HEK293T (cell line): ENCODE data around the gene DHX29.

Source experiments
- ARNT ChIP-seq: fragments of 450-650 bp; IDR thresholded peaks from 2 replicates; pipeline ENCODE4 v1.6.1; 2017; ENCODE audit warnings: mild to moderate bottlenecking
- BHLHE40 ChIP-seq: fragments of 450-650 bp; IDR thresholded peaks from 2 replicates; pipeline ENCODE4 v1.6.1; 2016; ENCODE audit warnings: mild to moderate bottlenecking, moderate library complexity, borderline replicate concordance
- CTBP1 ChIP-seq: fragments of 450-650 bp; IDR thresholded peaks from 2 replicates; pipeline ENCODE4 v1.6.1; 2016; ENCODE audit warnings: borderline replicate concordance
- ELF4 ChIP-seq: fragments of 450-650 bp; IDR thresholded peaks from 2 replicates; pipeline ENCODE4 v1.6.1; 2017; ENCODE audit warnings: antibody characterized with exemption
- FOXK2 ChIP-seq: fragments of 450-650 bp; IDR thresholded peaks from 2 replicates; pipeline ENCODE4 v1.6.1; 2016; ENCODE audit warnings: mild to moderate bottlenecking
- FOXM1 ChIP-seq: fragments of 450-650 bp; IDR thresholded peaks from 2 replicates; pipeline ENCODE4 v1.6.1; 2017; ENCODE audit warnings: mild to moderate bottlenecking, borderline replicate concordance
- HDGF ChIP-seq: fragments of 450-650 bp; IDR thresholded peaks from 2 replicates; pipeline ENCODE4 v1.6.1; 2017; ENCODE audit warnings: antibody characterized with exemption, borderline replicate concordance
- LEF1 ChIP-seq: fragments of 450-650 bp; IDR thresholded peaks from 2 replicates; pipeline ENCODE4 v1.6.1; 2017; ENCODE audit warnings: mild to moderate bottlenecking, borderline replicate concordance
- NFRKB ChIP-seq: fragments of 450-650 bp; IDR thresholded peaks from 2 replicates; pipeline ENCODE4 v1.6.1; 2016; ENCODE audit warnings: mild to moderate bottlenecking, moderate library complexity
- PKNOX1 ChIP-seq: fragments of 450-650 bp; IDR thresholded peaks from 2 replicates; pipeline ENCODE4 v1.6.1; 2016
- SP1 ChIP-seq: fragments of 450-650 bp; IDR thresholded peaks from 2 replicates; pipeline ENCODE4 v1.6.1; 2017
- SUZ12 ChIP-seq: fragments of 450-650 bp; IDR thresholded peaks from 2 replicates; pipeline ENCODE4 v1.6.1; 2016; ENCODE audit warnings: mild to moderate bottlenecking
- TARDBP ChIP-seq: fragments of 450-650 bp; IDR thresholded peaks from 2 replicates; pipeline ENCODE4 v1.6.1; 2016

- TF ChIP-seq LEF1 (no peak), HDGF (no peak), SP1 (no peak), FOXM1 (no peak), PKNOX1 (no peak), BHLHE40 (no peak), SUZ12 (no peak), ARNT (no peak), ELF4 (no peak), CTBP1 (no peak), TARDBP (no peak), FOXK2 (no peak), NFRKB (no peak)
Measured at GRCh38 chr5:55344392-55344992, 37.0 kb upstream of the DHX29 start.
